Muscle layer of duodenum (tissue), 2 donors: ENCODE measurements around the gene CYP4F2.
"Not testable (repeated sequence)": the region's sequence is repeated elsewhere in the genome, so short reads cannot be mapped to it uniquely, and the experiment has no call there.

ENCODE experiments used
- H3K27ac ChIP-seq: one replicate; pipeline ENCODE4 v1.7.0; 2013; ENCODE audit warnings: mild to moderate bottlenecking, low read length
- H3K27me3 ChIP-seq: one replicate; pipeline ENCODE4 v1.7.0; 2013; ENCODE audit warnings: low read depth, mild to moderate bottlenecking, control low read depth, low read length
- H3K36me3 ChIP-seq, 2 donors: one replicate each; pipeline ENCODE4 v1.7.0; 2013; ENCODE audit warnings: low read length in 2 of 2, control low read depth in 1 of 2, mild to moderate bottlenecking in 1 of 2; ENCODE audit not compliant: insufficient read depth in 2 of 2, control insufficient read depth in 1 of 2
- H3K4me1 ChIP-seq, 2 donors: one replicate each; pipeline ENCODE4 v1.7.0; 2013; ENCODE audit warnings: low read length in 2 of 2, mild to moderate bottlenecking in 2 of 2, control low read depth in 1 of 2, moderate library complexity in 1 of 2; ENCODE audit not compliant: insufficient read depth in 2 of 2, control insufficient read depth in 1 of 2
- H3K4me3 ChIP-seq, 2 donors: one replicate each; pipeline ENCODE4 v1.7.0; 2013; ENCODE audit warnings: low read length in 2 of 2, low read depth in 1 of 2, mild to moderate bottlenecking in 1 of 2
- H3K9me3 ChIP-seq, 2 donors: one replicate each; pipeline ENCODE4 v1.7.0; 2013; ENCODE audit warnings: low read length in 2 of 2, control low read depth in 1 of 2, mild to moderate bottlenecking in 1 of 2; ENCODE audit not compliant: control insufficient read depth in 1 of 2
- donor health status: healthy.

The CYP4F2 gene

GRCh38 chr19:15926484-15926883 lies 28.6 kb upstream of the CYP4F2 start:
- Histone ChIP-seq H3K27me3 (peaks cover 15% of the 10 kb centered on the region), H3K4me1 (no peaks in the 10 kb centered on the region), H3K4me3 (no peak overlapping the region), H3K36me3 (no peaks in the 10 kb centered on the region), H3K9me3 (no peaks in the 10 kb centered on the region), H3K27ac (no peak overlapping the region)

- Histone ChIP-seq H3K36me3 (no peaks in the 10 kb centered on the region), H3K9me3 (no peaks in the 10 kb centered on the region), H3K4me1 (no peaks in the 10 kb centered on the region), H3K27ac (no peak overlapping the region), H3K4me3 (no peak overlapping the region), H3K27me3 (peaks cover 9% of the 10 kb centered on the region)
These were observed 25.8 kb upstream of the CYP4F2 start for GRCh38 chr19:15923702-15924101.

GRCh38 chr19:15922021-15922420 lies 24.1 kb upstream of the CYP4F2 start:
- H3K4me3 ChIP-seq: no peak overlapping the region
- H3K27ac ChIP-seq: no peak overlapping the region
- H3K9me3 ChIP-seq: peaks cover 0 to 1% of the 10 kb centered on the region in 2 donors
- no peaks in the 10 kb centered on the region for H3K27me3 ChIP-seq
- H3K36me3 ChIP-seq: no peaks in the 10 kb centered on the region
- H3K4me1 ChIP-seq: no peaks in the 10 kb centered on the region

- Histone ChIP-seq H3K36me3 (no peaks in the 10 kb centered on the region), H3K9me3 (peaks cover 8 to 17% of the 10 kb centered on the region in 2 donors), H3K4me1 (no peaks in the 10 kb centered on the region), H3K27ac (no peak overlapping the region), H3K4me3 (no peak overlapping the region), H3K27me3 (no peaks in the 10 kb centered on the region)
These were observed 21.4 kb upstream of the CYP4F2 start for GRCh38 chr19:15919243-15919642.

GRCh38 chr19:15915109-15915508 lies 17.2 kb upstream of the CYP4F2 start:
- H3K4me1 ChIP-seq: peaks cover 0 to 4% of the 10 kb centered on the region in 2 donors
- no peak overlapping the region for H3K4me3 ChIP-seq
- H3K27ac ChIP-seq: no peak overlapping the region
- peaks cover 9 to 19% of the 10 kb centered on the region in 2 donors for H3K9me3 ChIP-seq
- no peaks in the 10 kb centered on the region for H3K27me3 ChIP-seq
- H3K36me3 ChIP-seq: no peaks in the 10 kb centered on the region

- Histone ChIP-seq H3K27me3 (no peaks in the 10 kb centered on the region), H3K9me3 (peaks cover 9 to 19% of the 10 kb centered on the region in 2 donors)
These were observed 16.0 kb upstream of the CYP4F2 start for GRCh38 chr19:15913830-15914229.

GRCh38 chr19:15913384-15913783 lies 15.5 kb upstream of the CYP4F2 start:
- peaks cover 9 to 19% of the 10 kb centered on the region in 2 donors for H3K9me3 ChIP-seq
- no peaks in the 10 kb centered on the region for H3K36me3 ChIP-seq
- H3K4me1 ChIP-seq: peaks cover 0 to 4% of the 10 kb centered on the region in 2 donors
- H3K27me3 ChIP-seq: no peaks in the 10 kb centered on the region
- H3K4me3 ChIP-seq: no peak overlapping the region
- H3K27ac ChIP-seq: no peak overlapping the region

More at GRCh38 chr19:15913830-15914229, 16.0 kb upstream of the CYP4F2 start:
- H3K4me3 ChIP-seq: no peak overlapping the region
- no peak overlapping the region for H3K27ac ChIP-seq
- H3K4me1 ChIP-seq: peaks cover 0 to 4% of the 10 kb centered on the region in 2 donors
- no peaks in the 10 kb centered on the region for H3K36me3 ChIP-seq

GRCh38 chr19:15911599-15912235 lies 13.8 kb upstream of the CYP4F2 start:
- Histone ChIP-seq H3K36me3 (no peaks in the 10 kb centered on the region), H3K9me3 (peaks cover 9 to 15% of the 10 kb centered on the region in 2 donors), H3K27ac (no peak overlapping the region), H3K4me3 (no peak overlapping the region), H3K27me3 (no peaks in the 10 kb centered on the region), H3K4me1 (peaks cover 0 to 4% of the 10 kb centered on the region in 2 donors)

- Histone ChIP-seq H3K27ac (no peak overlapping the region), H3K27me3 (no peaks in the 10 kb centered on the region), H3K9me3 (peaks cover 0 to 3% of the 10 kb centered on the region in 2 donors), H3K4me1 (no peaks in the 10 kb centered on the region), H3K36me3 (no peaks in the 10 kb centered on the region), H3K4me3 (no peak overlapping the region)
These were observed 7.2 kb upstream of the CYP4F2 start for GRCh38 chr19:15905026-15905425.

GRCh38 chr19:15902898-15903297 lies 5.0 kb upstream of the CYP4F2 start:
- H3K4me1 ChIP-seq, H3K36me3 ChIP-seq, H3K4me3 ChIP-seq, H3K27me3 ChIP-seq, H3K9me3 ChIP-seq, H3K27ac ChIP-seq: not testable (repeated sequence)

GRCh38 chr19:15902254-15902653 lies 4.4 kb upstream of the CYP4F2 start:
- H3K27me3 ChIP-seq: no peaks in the 10 kb centered on the region
- no peaks in the 10 kb centered on the region for H3K4me1 ChIP-seq
- peaks cover 0 to 3% of the 10 kb centered on the region in 2 donors for H3K9me3 ChIP-seq
- no peak overlapping the region for H3K4me3 ChIP-seq
- no peak overlapping the region for H3K27ac ChIP-seq
- H3K36me3 ChIP-seq: no peaks in the 10 kb centered on the region

GRCh38 chr19:15900504-15900903 lies 2.6 kb upstream of the CYP4F2 start:
- Histone ChIP-seq H3K36me3 (no peaks in the 10 kb centered on the region), H3K4me3 (no peak overlapping the region), H3K4me1 (no peaks in the 10 kb centered on the region), H3K9me3 (peaks cover 0 to 3% of the 10 kb centered on the region in 2 donors), H3K27me3 (no peaks in the 10 kb centered on the region), H3K27ac (no peak overlapping the region)
